T47D (cell line): Measurements from ENCODE around the gene ITIH5.

Experiments used
- DNase-seq, 2 experiments: peaks; one replicate each; pipeline versions ENCODE4 v3.0.0 to v3.0.0-alpha.2; 2011 to 2012; ENCODE audit warnings: low read depth in 1 of 2, low spot score in 1 of 2
- JUND ChIP-seq: IDR thresholded peaks from 2 replicates; pipeline ENCODE4 v1.6.1; 2012; ENCODE audit warnings: low read depth
- in situ Hi-C: cut with HindIII; loops from 2 replicates; pipeline ENCODE4 v1.10.0; 2016; ENCODE audit warnings: low sequenced_read_pairs, low pct_unique_long_range_greater_than_20kb

Gene ITIH5

DNA sequence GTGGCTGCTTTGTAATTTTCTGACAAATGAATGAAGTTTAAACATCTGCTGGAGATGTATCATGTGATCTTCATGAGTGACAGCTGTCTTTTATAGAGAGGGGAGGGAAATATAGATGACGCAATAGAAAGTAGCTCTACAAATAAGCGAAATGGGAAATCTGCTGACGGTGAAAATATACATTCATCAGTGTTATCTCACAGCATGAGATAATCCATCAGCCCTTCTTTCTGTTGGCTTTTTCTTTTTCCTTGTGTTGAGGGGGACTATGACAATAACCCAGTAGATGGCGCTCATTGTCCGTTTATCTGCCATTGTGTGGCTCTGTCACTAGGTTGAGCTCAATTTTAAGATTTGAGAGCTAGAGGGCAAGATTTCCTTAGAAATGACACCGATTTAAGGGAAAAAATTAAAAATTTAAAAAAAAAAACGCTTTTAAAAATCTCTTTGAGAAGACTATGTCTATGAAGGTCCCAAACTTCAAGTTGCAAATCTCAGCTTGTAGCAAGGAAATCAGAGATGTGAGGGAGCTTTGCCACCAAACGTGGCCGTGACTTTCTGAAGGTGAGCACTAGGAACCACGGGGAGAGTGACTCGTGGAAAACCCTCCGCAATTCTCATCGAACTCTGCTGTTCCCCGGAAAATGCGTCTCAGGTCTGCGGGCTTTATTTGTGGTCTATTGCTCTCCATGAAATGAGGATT, 141.3 kb downstream of the ITIH5 start:
- DNase-seq: peak; percentile 76 to 83
- in situ Hi-C loops: no loop called here
- TF ChIP-seq JUND: no peak

DNA sequence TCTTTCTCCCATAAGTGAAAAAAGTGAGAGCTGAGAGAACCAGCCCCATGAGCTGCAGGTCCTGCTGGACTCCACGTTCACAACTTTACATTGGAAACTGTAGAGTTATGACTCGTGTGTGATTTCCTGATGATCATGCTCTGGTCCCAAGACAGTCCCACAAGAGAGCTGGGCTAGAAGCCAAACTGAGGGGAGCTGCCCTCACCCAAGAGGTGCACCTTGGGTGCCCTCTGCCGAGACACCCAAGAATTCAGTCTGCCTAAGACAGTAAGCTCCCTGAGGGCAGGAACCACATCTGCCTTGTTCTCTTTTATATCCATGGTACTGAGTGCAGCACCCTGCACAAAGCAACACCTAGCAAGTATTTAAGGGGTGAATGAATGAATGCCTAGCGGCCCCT, 143.1 kb downstream of the ITIH5 start:
- in situ Hi-C loops: no loop called here

DNA sequence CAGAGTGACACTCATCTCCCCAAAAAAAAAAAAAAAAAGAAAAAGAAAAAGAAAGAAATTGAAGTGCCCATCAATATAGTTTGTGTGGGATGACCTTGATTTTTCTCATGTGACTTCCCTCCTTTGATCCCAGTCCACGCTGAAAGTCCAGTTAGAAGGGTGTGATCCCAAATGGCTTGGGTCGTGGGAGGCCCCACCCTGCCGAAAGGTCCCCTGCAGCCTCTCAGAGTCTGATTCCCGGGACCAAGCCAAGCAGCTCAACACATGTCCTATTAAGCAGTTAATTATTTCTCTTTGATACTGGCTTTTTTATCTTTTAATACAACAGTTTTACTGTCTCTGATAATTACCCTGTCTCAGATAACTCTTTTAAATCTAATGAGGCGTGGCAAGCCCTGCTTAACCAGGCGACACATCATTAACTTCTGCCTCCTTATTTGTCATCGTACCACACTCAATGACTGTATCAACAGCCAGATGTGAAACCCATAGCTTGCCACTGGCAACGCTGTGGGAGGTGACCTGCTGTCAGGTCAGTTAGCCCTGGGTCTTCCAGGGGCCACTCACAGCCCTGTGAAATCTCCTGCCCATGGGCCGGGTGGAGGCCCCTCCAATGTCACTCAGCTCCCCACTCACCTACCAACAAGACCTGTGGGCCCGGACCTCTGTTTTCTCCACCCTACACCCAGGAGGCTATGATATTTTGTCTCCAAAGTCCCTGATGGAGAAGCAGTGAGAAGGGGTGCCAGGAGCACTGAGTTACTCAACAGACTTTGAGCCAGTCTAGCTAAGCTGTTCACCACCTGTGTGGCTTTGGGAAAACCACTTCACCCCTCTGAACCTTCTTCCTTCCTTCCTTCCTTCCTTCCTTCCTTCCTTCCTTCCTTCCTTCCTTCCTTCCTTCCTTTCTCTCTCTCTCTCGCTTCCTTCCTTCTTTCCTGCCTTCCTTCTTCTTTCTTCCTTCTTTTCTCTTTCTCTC, 146.0 kb downstream of the ITIH5 start:
- DNase-seq: no peak

More for the DNA sequence above, 143.1 kb downstream of the ITIH5 start:
- no peak for TF ChIP-seq JUND
- DNase-seq: peak in 1 of 2 experiments; percentile 26

DNA sequence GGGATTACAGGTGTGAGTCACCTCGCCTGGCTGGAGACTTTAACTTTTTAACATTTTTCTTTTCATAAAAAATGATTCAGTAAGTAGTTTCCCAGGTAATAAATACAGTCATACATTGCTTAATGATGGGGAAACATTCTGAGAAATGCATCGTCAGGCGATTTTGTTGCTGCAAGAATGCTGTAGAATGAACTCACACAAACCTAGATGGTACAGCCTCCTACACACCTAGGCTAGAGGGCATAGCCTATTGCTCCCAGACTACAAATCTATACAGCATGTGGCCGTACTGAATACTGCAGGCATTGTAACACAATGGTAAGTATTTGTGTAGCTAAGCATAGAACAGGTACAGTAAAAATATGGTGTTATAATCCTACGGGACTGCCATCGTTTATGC, 147.4 kb downstream of the ITIH5 start:
- DNase-seq: no peak
- in situ Hi-C loops: no loop called here

More for the DNA sequence above, 146.0 kb downstream of the ITIH5 start:
- in situ Hi-C loops: no loop called here
- TF ChIP-seq JUND: no peak

DNA sequence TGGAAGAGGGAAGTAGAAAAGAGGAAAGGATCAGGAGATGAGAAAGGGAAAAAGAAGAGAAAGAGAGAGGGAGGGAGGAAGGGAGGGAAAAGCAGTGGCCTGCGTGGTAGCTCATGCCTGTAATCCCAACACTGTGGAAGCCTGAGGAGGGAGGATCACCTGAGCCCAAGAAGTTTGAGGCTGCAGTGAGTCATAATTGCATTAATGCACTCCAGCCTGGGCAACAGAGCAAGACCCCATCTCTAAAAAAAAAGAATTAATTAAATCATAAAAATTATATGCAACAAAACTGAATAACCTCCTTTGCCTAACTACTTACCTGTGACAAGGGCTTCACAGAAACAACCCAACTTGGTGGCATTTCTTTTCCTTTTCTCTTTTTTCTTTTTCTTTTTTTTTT, 148.1 kb downstream of the ITIH5 start:
- no peak for TF ChIP-seq JUND
- DNase-seq: no peak
- in situ Hi-C loops: no loop called here

More for the DNA sequence above, 147.4 kb downstream of the ITIH5 start:
- TF ChIP-seq JUND: no peak

DNA sequence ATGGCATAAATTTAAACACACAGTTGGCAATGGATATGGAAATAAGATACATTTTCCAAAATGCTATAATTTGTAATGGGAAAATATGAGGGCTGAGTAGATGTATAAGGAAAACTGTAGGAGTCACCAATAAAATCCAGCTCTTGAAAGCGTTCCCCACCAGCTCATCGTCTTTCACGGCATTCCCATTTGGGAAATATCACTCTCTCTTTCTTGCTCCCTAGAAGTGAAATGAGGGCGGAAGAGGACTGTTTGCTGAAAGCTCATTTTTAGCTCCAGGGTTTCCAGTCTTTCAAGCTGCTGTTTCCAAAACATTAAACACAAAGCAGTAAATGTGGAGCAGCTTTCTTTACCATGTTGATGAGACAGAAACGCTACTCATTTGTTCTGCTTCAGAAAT, 151.3 kb downstream of the ITIH5 start:
- TF ChIP-seq JUND: no peak
- no peak for DNase-seq
- in situ Hi-C loops: no loop called here

DNA sequence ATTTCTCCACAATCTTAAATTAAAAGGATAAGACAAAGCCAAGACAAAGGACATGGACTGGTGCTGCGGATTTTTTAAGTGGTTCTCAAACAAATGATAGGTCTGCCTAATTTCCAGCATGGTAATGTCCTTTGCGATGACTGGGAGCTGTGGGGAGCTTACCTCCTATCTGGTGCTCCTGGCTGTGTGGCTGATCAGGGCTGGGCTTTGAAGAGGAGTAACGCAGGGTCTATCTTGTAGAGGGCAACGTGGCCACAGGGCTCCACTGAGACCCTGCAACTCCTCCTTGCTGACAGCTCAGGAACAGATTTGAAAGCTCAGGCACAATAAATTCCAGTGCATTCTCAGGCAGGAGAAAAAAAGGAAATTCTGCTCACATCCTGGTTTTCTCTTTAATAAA, 152.8 kb downstream of the ITIH5 start:
- in situ Hi-C loops: no loop called here
- TF ChIP-seq JUND: no peak
- no peak for DNase-seq

DNA sequence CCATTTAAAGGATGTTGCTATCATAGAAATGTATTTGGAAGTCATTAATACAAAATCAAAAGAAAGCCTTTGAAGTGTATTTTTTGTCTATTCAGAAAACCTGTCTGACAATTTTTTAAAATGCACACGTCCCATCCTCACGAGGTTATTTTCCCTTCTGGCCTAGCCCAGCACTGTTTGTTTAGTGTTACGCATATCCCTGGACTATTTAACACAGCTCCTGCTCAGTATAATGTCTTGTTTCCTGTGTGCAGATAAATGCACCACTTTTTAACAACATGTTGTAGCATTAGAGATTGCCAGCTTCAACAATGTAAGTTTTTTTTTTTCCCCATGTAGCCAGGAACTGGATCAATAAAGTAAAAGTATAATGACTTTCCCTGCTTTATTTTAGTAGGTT, 153.3 kb downstream of the ITIH5 start:
- no peak for TF ChIP-seq JUND
- no peak for DNase-seq
- in situ Hi-C loops: no loop called here

DNA sequence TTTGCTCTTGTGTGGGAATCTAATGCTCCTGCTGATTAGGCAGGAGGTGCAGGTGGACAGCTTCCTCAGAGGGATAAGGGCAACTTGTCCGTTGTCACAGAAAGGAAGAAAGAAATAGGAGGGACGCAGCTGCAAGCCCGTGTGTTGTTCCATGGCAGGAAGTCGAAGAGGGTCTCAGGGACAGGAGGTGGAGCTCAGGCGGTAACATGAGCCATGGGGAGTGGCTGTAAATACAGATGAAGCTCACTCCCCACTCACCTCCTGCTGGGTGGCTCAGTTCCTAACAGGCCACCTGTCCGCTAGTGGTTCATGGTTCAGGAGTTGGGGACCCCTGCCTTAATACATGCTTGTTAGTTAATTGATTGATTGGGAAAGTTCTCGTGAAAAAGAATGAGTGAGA, 154.3 kb downstream of the ITIH5 start:
- TF ChIP-seq JUND: no peak
- in situ Hi-C loops: no loop called here
- DNase-seq: no peak

DNA sequence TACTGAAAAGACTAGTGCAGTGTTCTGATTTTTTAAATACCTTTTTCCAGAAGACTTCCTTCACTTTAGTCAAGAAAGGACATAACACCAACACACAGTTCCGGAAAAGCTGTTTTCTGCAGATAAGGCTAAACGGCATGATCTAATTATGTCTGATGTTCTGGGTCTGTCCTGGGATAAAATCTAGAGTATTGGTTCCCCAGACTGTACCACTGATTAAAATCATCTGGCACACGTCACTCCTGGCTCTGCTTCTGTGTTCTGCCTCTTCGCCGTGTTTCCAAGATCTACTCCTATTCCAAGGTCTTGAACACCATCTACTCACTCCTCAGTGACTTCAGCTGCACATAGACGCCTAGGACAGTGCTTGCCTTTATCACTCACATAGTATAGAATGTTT, 155.2 kb downstream of the ITIH5 start:
- no peak for TF ChIP-seq JUND
- in situ Hi-C loops: no loop called here
- DNase-seq: no peak
